ENCODE results near the gene DOCK11. TPM values are rescaled to one million over a fixed set of nuclear protein-coding genes. Genes with fewer than 3 reads are reported as not detected.

The DOCK11 gene
- total RNA-seq, 1 donor from 2014 or later: 22.1 TPM

DNA sequence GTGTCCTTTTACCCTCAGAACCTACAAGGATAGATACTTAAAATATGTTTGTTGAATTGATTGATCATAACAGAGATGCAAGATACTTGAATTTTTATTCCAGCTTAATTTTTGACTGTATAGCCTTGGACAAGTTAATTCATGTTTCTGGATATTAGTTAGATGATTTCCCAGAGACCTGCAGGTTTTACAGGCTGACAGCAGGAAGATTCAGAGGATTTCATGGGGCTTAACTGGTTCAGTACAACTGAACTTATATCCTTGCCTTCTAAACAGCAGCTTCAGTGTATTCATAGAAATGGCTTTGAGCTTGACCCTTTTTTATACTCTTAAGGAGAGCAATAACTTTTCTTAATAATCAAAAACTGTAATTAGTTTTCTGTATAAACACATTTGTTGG is 169.6 kb downstream of the DOCK11 start:
- DNase-seq (ENCODE audit: low spot score): no peak
- Mint-ChIP-seq H3K9me3 (ENCODE audit: low read depth) (peaks cover 14% of the 10 kb centered on the region), H3K4me3 (ENCODE audit: unreplicated experiment) (no peak overlapping the region), H3K36me3 (ENCODE audit: low read depth) (peaks cover 11% of the 10 kb centered on the region), H3K27me3 (ENCODE audit: low read depth) (no peaks in the 10 kb centered on the region), H3K27ac (ENCODE audit: unreplicated experiment) (no peak overlapping the region), H3K4me1 (ENCODE audit: low read depth) (peaks cover 15% of the 10 kb centered on the region)
- TF ChIP-seq, protein P1, sequence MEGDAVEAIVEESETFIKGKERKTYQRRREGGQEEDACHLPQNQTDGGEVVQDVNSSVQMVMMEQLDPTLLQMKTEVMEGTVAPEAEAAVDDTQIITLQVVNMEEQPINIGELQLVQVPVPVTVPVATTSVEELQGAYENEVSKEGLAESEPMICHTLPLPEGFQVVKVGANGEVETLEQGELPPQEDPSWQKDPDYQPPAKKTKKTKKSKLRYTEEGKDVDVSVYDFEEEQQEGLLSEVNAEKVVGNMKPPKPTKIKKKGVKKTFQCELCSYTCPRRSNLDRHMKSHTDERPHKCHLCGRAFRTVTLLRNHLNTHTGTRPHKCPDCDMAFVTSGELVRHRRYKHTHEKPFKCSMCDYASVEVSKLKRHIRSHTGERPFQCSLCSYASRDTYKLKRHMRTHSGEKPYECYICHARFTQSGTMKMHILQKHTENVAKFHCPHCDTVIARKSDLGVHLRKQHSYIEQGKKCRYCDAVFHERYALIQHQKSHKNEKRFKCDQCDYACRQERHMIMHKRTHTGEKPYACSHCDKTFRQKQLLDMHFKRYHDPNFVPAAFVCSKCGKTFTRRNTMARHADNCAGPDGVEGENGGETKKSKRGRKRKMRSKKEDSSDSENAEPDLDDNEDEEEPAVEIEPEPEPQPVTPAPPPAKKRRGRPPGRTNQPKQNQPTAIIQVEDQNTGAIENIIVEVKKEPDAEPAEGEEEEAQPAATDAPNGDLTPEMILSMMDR (IDR thresholded peaks at IDR 0.05): no peak

DNA sequence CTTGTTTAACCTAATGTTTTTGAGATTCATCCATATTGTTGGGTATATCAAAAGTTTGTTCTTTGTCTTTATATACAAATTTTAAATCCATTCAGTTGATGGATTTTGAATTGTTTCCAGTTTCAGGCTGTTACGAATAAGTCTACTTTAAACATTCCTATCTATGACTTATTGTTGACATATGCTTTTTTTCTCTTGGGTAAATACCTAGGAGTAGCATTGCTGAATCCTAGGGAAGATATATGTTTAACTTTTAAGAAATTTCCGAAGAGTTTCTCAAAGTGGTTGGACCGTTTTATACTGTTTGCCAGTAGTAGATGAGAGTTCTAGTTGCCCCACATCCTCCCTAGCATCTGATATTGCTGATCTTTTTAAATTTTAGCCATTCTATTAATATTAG is 170.9 kb downstream of the DOCK11 start:
- no peak overlapping the region for H3K4me3 Mint-ChIP-seq (ENCODE audit: unreplicated experiment)
- H3K4me1 Mint-ChIP-seq (ENCODE audit: low read depth): peaks cover 15% of the 10 kb centered on the region
- no peak for DNase-seq (ENCODE audit: low spot score)
- TF ChIP-seq, protein P1 (IDR thresholded peaks at IDR 0.05): no peak
- peaks cover 12% of the 10 kb centered on the region for H3K36me3 Mint-ChIP-seq (ENCODE audit: low read depth)
- peaks cover 14% of the 10 kb centered on the region for H3K9me3 Mint-ChIP-seq (ENCODE audit: low read depth)
- peak overlapping the region; percentile 64 for H3K27ac Mint-ChIP-seq (ENCODE audit: unreplicated experiment)
- H3K27me3 Mint-ChIP-seq (ENCODE audit: low read depth): no peaks in the 10 kb centered on the region

DNA sequence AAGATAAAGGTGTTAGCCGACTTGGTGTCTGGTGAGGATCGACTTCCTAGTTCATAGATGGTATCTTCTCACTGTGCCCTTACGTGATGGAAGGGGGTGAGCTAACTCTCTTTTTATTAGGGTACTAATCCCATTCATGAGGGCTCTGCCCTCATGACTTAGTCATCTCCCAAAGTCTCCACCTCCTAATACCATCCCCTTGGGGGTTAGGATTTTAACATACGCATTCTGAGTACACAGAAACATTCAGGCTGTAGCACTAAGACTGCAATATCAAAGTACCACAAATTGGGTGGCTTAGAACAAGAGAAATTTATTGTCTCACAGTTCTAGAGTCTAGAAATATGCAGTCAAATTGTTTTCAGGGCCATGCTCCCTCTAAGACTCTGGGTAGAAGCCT is 173.8 kb downstream of the DOCK11 start:
- H3K9me3 Mint-ChIP-seq (ENCODE audit: low read depth): peaks cover 9% of the 10 kb centered on the region

DNA sequence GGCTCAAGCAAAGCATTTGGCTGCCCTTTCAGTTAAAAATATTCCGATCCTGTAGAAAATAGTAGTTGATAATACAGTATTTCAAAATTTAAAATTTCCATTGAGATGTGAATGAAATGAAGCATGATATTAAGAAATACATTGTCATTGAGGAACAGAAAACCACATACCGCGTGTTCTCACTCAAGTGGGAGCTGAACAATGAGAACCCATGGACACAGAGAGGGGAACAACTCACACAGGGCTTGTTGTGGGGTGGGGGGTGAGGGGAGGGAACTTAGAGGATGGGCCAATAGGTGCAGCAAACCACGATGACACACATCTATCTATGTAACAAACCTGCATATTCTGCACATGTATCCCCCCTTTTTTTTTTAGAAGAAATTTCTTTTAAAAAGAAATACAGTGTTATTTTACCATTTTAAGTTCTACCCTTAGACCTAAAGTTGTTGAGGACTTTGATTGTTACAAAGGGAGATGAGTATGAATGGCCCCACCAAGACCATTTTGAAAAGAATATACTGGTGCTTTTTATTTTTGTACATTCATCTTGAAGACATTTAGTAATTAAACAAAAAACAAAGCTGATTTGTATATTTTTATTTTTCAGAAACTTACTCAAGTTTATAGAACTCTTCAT is 179.8 kb downstream of the DOCK11 start:
- Mint-ChIP-seq H3K27me3 (ENCODE audit: low read depth) (no peaks in the 10 kb centered on the region), H3K9me3 (ENCODE audit: low read depth) (peaks cover 3% of the 10 kb centered on the region), H3K27ac (ENCODE audit: unreplicated experiment) (no peak overlapping the region), H3K4me1 (ENCODE audit: low read depth) (no peaks in the 10 kb centered on the region), H3K36me3 (ENCODE audit: low read depth) (peaks cover 7% of the 10 kb centered on the region), H3K4me3 (ENCODE audit: unreplicated experiment) (no peak overlapping the region)
- DNase-seq (ENCODE audit: low spot score): no peak
- TF ChIP-seq, protein P1 (IDR thresholded peaks at IDR 0.05): no peak

More for the DNA sequence above, 173.8 kb downstream of the DOCK11 start:
- TF ChIP-seq, protein P1 (IDR thresholded peaks at IDR 0.05): no peak
- Mint-ChIP-seq H3K27ac (ENCODE audit: unreplicated experiment) (no peak overlapping the region), H3K27me3 (ENCODE audit: low read depth) (no peaks in the 10 kb centered on the region), H3K4me3 (ENCODE audit: unreplicated experiment) (no peak overlapping the region), H3K4me1 (ENCODE audit: low read depth) (peaks cover 15% of the 10 kb centered on the region), H3K36me3 (ENCODE audit: low read depth) (peaks cover 8% of the 10 kb centered on the region)
- DNase-seq (ENCODE audit: low spot score): no peak

DNA sequence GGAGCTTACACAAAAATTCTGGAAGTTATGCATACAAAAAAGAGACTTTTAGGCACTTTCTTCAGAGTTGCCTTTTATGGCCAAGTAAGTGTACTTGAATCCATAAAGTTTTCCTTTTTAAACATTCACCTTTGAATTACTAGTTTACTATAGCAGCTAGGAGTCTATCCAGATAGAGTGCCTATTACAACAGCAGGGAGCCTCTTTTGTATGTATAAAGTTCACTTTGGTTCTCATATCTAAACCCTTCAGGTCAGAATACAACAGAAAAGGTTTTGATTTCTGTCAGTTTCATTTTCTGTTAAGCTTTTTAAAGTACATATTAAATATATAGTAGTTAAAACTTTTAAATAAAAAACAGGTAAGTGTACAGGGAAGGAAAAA is 180.3 kb downstream of the DOCK11 start:
- Mint-ChIP-seq H3K4me1 (ENCODE audit: low read depth) (no peaks in the 10 kb centered on the region), H3K27me3 (ENCODE audit: low read depth) (no peaks in the 10 kb centered on the region), H3K36me3 (ENCODE audit: low read depth) (peaks cover 6% of the 10 kb centered on the region), H3K27ac (ENCODE audit: unreplicated experiment) (no peak overlapping the region), H3K9me3 (ENCODE audit: low read depth) (peaks cover 3% of the 10 kb centered on the region), H3K4me3 (ENCODE audit: unreplicated experiment) (no peak overlapping the region)
- TF ChIP-seq, protein P1 (IDR thresholded peaks at IDR 0.05): no peak
- DNase-seq (ENCODE audit: low spot score): no peak
